ENCODE measurements around the gene CA4. TPM values are rescaled to one million over a fixed set of nuclear protein-coding genes. Genes with fewer than 3 reads are reported as not detected.

Gene CA4
- total and polyA plus RNA-seq, 10 donors = 1.7 to 19.3 (median 8.1) TPM

GRCh38 chr17:60167065-60167741 lies 17.4 kb downstream of the CA4 start:
- Histone ChIP-seq H3K4me3 (no peak overlapping the region), H3K9me3 (no peaks in the 10 kb centered on the region), H3K27me3 (replicated peaks in 1 of 7) (no peaks in the 10 kb centered on the region), H3K4me1 (peaks cover 0 to 65% (median 23%) of the 10 kb centered on the region in 6 donors), H3K36me3 (no peaks in the 10 kb centered on the region), H3K27ac (peak overlapping the region in 2 of 8 donors; percentile 30 to 49)
- TF ChIP-seq POLR2AphosphoS5 (IDR thresholded peaks at IDR 0.05) = peak in 1 of 3 donors; percentile 6
- no peak for TF ChIP-seq POLR2A (IDR thresholded peaks at IDR 0.05)
- TF ChIP-seq CTCF (IDR thresholded peaks at IDR 0.05 in 8 of 11, conservative IDR thresholded peaks at IDR 0.05 in 3 of 11) = no peak
- DNase-seq = no peak
- 74 to 85% (median 79%) methylated on average over 8 to 11 of the region's 11 CpGs for WGBS, 5 donors
- intact Hi-C loops (cut with DNase I; ENCODE audit: low total_unique reads) = no loop called here

GRCh38 chr17:60168654-60169053 lies 18.9 kb downstream of the CA4 start:
- H3K36me3 ChIP-seq = no peaks in the 10 kb centered on the region
- no peak for DNase-seq
- WGBS, 5 donors = 78 to 91% (median 84%) methylated on average over 7 of the region's 7 CpGs
- H3K27ac ChIP-seq = no peak overlapping the region
- no peaks in the 10 kb centered on the region for H3K9me3 ChIP-seq
- intact Hi-C loops (cut with DNase I; ENCODE audit: low total_unique reads) = no loop called here
- TF ChIP-seq POLR2AphosphoS5 (IDR thresholded peaks at IDR 0.05) (no peak), POLR2A (IDR thresholded peaks at IDR 0.05) (no peak), CTCF (IDR thresholded peaks at IDR 0.05 in 8 of 11, conservative IDR thresholded peaks at IDR 0.05 in 3 of 11) (no peak)
- no peak overlapping the region for H3K4me3 ChIP-seq
- H3K27me3 ChIP-seq (replicated peaks in 1 of 7) = no peaks in the 10 kb centered on the region
- H3K4me1 ChIP-seq = peaks cover 0 to 58% (median 14%) of the 10 kb centered on the region in 6 donors

GRCh38 chr17:60169921-60170817 lies 20.4 kb downstream of the CA4 start:
- peak overlapping the region in 7 of 8 donors; percentile 33 to 88 (median 65) for H3K27ac ChIP-seq
- no peaks in the 10 kb centered on the region for H3K27me3 ChIP-seq (replicated peaks in 1 of 7)
- H3K4me1 ChIP-seq = peaks cover 0 to 51% (median 11%) of the 10 kb centered on the region in 6 donors
- intact Hi-C loops (cut with DNase I; ENCODE audit: low total_unique reads) = no loop called here
- no peak for TF ChIP-seq CTCF (IDR thresholded peaks at IDR 0.05 in 8 of 11, conservative IDR thresholded peaks at IDR 0.05 in 3 of 11)
- TF ChIP-seq POLR2AphosphoS5 (IDR thresholded peaks at IDR 0.05) = peak in 1 of 3 donors; percentile 76
- 68 to 74% (median 72%) methylated on average over 10 of the region's 10 CpGs for WGBS, 5 donors
- no peaks in the 10 kb centered on the region for H3K9me3 ChIP-seq
- H3K4me3 ChIP-seq = peak overlapping the region in 1 of 8 donors; percentile 29
- H3K36me3 ChIP-seq = peaks cover 0 to 6% (median 0%) of the 10 kb centered on the region in 6 donors
- no peak for DNase-seq

Data from spleen (tissue), 11 donors.